HG03159 (cell line): Measurements from ENCODE around the gene GABARAP.

ENCODE experiments used
- ATAC-seq: cut with Tn5 transposase; IDR thresholded peaks from one replicate; pipeline ENCODE4 v1.9.1; 2021; ENCODE audit warnings: mild to moderate bottlenecking, moderate library complexity; ENCODE audit not compliant: unreplicated experiment

Gene GABARAP

DNA sequence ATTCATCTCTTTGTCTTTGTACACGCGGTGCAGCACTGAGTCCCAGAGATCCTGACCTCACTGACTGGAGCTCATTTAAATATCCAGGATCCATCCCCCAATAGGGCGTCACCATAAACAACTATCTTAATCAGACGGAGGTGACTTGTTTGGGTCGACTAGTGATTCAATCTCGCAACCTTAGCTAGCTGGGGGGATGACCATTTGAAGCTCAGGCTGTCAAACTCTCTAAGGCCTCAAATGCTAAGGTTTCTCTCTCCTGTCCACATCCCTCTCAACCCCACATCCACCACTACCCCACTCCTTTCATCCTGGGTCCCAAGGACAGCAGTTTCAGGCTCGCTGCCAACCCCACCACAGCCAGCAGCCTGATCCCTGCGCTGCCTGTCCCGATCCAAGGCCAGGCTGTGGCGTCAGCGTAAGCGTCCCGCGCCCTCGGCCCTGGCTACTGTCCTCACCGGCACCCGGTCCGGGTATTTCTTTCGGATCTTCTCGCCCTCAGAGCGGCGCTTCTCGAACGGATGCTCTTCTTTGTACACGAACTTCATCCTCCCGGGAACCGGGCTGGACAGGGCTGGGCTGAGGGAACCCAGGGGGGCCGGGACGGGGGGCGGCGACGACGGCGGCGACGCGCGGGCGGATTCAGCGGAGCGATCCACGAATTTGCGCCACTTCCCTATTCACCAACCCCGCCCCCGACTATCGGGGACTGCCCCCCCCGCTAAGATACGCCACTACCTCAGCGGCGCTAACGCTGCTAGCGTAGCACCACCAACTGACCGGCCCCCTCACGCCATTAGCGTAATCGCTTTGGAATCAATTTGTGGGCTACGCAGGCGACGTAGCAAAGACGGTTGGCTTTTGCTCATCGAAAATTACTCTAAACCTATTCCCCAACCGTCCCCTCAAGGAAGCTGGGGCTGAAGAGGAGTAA lies at the start of gene GABARAP:
GABARAP (minus strand) TSS at position 667 of the 934 bp plus-strand sequence; CDS start at position 548, 119 bp downstream.
- peak; percentile 21 for ATAC-seq

DNA sequence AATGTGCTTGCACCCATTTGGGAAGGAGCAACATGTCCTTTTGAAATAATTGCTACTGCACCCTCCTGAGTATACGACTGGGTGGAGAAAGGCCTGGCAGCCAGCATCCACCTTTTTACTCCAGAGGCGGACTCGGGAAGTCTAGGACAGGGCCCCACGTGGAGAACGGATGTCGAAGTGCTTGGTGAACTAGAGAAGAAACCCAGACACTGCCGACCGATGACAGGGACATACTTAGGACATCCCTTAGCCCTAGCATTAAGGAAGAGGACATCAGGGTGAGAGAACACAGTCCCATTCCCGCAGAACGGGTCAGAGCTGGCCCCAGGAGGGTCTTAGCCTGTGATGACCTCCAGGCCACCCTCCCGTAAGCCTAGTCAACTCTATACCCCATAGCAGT lies 48.4 kb upstream of the GABARAP start:
- no peak for ATAC-seq

DNA sequence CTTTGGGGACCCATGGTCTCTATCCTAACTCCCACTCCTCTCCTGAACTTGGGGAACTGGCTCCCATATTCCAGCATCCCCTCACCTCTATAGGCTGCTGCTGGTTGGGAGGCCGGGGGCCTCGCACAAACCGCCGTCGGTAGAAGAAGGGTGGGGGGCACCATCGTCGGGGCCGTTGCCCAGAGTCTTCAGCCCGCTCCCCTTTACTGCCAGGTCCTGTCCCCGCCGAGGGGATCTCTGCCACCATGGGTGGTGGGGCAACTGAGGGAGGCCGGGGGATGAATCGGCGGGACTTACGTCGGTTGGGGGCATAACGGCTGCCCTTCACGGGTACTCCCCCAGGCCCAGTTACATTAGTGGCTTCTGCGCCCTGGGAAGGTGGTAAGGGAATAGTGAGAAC lies 47.9 kb upstream of the GABARAP start:
- no peak for ATAC-seq

DNA sequence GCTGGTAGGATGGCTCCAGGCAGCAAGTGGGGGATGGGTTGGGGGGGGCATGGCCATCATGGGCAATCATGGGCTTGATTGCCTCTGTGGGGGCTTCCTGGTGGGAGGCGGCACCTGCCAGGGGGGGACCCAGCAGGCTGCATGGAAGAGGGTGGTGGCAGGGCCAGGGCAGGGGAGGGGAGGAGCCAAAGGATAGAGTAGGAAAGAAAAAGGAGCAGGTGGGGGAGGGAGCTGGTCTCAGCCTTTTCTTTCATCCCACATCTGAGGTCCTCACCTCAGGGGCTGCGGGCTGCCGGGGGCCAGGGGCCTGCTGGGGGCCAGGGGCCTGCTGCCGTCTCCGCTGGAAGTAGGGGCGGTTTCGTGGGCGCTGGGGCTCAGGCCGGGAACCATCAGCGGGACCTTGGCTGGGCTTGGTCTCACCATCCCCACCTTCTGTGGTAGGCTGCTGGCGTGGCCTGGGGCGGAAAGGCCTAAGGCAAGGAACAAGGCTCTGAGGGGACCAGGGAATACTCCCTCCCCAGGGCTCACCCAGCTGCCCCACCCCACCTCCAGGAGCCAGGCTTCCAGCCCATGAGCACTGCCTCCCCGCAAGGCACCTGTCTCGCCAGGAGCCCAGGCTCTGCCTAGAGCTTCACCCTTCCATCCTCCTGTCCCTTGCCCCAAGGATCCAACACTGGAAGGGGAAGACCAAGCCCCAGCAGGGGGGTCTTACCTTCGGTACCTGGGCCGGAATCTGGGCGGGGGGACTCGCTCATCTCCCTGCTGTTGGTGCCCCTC lies 47.2 kb upstream of the GABARAP start:
- ATAC-seq: no peak

DNA sequence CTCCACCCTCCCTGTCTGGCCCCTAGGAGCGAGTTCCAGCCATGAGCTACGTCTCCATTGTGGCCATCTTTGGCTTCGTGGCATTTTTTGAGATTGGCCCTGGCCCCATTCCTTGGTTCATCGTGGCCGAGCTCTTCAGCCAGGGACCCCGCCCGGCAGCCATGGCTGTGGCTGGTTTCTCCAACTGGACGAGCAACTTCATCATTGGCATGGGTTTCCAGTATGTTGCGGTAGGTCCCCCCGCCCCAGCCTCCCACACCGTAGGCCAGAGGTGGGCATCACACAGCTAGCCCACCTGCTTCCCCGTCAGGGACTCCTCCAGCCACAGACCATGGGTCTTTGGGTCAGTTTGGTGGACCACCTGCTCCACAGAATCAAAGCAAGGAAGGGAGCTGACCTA lies 43.4 kb upstream of the GABARAP start:
- ATAC-seq: no peak

DNA sequence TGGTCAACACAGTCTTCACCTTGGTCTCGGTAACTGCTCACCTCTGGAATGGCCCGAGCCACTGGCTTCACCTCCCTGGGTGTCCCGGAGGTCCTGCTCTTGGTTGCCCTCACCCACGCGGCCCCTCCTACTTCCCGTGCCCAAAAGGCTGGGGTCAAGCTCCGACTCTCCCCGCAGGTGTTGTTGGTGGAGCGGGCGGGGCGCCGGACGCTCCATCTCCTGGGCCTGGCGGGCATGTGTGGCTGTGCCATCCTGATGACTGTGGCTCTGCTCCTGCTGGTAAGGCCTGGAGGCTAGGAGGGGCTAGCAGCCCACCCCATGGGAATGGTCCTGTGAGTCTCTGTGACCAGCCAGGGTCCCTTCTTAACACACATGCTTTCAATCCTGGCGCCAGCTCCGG lies 42.7 kb upstream of the GABARAP start:
- ATAC-seq: no peak

DNA sequence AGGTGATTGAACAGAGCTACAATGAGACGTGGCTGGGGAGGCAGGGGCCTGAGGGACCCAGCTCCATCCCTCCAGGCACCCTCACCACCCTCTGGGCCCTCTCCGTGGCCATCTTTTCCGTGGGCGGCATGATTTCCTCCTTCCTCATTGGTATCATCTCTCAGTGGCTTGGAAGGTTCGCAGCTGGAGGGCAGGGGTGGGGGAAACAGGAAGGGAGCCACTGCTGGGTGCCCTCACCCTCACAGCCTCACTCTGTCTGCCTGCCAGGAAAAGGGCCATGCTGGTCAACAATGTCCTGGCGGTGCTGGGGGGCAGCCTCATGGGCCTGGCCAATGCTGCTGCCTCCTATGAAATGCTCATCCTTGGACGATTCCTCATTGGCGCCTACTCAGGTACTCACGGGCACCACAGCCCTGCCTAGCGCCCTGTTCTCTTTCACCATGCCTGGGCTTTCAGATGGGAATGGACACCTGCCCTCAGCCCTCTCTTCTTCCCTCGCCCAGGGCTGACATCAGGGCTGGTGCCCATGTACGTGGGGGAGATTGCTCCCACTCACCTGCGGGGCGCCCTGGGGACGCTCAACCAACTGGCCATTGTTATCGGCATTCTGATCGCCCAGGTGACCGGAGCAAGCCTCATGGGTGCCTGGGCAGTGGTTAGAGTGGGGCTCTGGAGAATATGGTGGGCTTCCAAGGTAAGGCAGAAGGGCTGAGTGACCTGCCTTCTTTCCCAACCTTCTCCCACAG lies 41.4 kb upstream of the GABARAP start:
- no peak for ATAC-seq

DNA sequence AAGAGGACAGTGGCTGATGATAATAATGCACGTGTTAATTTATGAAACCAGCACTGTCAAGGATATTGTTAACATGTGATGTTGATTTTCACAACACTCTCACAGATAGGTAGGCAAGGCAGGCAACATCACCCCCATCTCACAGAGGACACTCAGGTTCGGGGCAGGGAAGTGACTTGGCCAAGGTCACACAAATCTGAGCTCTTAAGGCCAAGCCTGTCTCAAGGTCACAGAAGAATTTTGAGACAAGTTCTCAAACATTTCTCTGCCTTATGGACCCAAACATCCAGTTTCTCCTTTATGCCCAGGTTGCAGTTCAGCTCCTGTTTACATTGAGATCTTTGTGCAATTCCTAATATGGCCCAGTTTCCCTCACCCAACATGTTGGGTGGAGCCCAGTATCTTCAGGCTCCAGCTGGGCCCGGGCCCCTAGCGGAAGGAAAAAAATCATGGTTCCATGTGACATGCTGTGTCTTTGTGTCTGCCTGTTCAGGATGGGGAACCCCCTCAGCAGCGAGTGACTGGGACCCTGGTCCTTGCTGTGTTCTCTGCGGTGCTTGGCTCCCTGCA lies 40.6 kb upstream of the GABARAP start:
- no peak for ATAC-seq

DNA sequence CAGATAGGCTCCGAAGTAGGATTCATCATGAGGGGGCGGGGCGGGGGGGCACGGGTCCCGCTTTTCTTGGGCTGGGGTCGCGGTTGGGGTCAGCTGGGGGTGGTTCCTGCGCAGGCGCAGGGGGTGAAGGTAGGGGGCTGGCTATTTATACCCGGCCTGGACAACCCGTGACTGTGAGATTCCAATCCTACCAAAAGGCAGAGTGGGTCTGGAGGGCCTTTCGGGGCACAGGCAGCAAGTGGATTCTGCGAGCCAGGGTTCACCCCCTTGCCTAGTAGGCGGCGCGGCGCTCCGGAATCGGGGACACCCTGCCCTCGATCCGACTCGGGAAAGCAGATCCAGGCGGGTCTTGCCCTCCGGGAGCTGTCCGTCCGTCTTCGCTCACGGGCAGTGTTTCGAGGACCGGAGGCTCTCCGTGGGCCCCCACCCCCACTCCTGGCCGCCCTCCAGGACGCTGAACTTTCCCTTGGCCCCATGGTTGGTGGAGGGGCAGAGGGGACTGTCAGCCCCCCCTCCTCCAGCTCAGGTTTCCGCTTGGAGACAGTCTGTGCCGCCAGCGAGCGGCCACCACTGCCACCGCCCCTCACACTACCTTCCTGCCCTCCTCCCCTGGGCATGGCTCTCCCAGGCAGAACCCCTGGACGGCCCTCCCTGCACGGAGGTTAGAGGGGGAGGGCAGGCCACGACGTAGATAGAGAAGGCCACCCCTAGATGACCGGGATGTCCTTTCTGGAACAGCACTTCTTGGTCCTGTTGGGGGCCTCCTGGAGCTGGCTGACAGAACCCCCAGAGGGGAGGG lies 39.9 kb upstream of the GABARAP start:
- no peak for ATAC-seq

DNA sequence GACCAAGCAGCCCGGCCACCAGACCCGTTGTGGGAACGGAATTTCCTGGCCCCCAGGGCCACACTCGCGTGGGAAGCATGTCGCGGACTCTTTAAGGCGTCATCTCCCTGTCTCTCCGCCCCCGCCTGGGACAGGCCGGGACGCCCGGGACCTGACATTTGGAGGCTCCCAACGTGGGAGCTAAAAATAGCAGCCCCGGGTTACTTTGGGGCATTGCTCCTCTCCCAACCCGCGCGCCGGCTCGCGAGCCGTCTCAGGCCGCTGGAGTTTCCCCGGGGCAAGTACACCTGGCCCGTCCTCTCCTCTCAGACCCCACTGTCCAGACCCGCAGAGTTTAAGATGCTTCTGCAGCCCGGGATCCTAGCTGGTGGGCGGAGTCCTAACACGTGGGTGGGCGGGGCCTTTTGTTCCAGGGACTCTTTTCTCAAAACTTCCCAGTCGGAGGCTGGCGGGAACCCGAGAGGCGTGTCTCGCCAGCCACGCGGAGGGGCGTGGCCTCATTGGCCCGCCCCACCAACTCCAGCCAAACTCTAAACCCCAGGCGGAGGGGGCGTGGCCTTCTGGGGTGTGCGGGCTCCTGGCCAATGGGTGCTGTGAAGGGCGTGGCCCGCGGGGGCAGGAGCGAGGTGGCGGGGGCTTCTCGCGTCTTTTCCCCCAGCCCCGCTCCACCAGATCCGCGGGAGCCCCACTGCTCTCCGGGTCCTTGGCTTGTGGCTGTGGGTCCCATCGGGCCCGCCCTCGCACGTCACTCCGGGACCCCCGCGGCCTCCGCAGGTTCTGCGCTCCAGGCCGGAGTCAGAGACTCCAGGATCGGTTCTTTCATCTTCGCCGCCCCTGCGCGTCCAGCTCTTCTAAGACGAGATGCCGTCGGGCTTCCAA lies 39.1 kb upstream of the GABARAP start, which contains the start of gene SLC2A4:
SLC2A4 (plus strand) TSS at position 645 of the 879 bp plus-strand sequence; CDS start at position 862, 217 bp downstream.
- ATAC-seq: no peak

DNA sequence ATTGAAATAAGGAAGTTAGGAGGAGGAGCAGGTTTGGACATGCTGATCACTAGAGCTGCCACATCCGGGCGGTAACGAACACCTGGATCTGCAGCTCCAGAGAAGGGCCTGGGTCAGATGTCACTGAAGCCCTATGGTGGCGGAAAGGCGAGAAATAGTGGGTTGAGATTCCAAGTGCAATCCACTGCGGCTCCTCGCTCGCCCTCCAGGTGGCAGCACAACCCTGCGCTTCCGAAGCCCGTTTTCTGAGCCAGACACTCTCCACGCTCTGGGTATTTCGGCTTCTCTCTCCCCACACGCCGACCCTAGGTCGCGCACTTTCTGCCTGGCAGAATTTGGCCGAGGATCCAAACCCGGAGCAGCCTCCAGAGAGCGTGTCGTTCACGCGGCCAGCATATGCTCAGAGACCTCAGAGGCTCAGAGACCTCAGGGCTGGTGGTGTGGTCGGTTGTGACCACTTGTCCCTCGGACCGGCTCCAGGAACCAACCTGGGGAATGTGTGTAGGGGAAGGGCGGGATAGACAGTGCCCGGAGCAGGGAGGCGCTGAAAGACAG lies 38.3 kb upstream of the GABARAP start:
- peak; percentile 55 for ATAC-seq

DNA sequence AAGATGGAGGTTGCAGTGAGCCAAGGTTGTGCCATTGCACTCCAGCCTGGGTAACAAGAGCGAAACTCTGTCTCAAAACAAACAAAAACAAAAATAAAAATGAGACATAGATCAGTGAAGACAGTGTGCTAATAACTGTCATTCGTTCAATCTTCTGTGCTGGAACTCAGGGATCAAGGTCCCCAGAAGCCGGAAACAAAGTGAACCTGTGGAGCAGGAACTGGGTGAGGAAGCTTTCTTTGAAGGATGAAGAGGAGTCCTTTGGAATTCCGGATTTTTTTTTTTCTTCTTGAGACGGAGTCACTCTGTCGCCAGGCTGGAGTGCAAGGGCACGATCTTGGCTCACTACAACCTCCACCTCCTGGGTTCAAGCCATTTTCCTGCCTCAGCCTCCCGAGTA lies 37.2 kb upstream of the GABARAP start:
- no peak for ATAC-seq

DNA sequence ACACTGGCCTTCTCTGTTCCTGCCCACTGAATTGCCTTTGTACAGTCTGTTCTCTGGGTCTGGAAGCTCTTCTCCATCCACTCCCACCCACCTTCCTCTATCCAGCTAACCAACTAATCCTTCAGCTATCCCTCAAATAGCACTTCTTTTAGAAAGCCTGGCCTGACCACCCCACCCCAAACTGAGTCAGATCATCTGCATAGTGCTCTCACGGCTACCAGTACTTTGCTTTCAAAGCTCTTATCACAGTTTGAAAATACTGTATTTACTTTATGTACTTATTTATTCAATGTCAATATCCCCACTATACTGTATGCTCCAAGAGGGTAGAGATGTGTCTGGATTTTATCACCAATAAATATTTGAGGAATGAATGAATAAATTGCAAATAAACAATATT lies 24.5 kb upstream of the GABARAP start:
- ATAC-seq: no peak

DNA sequence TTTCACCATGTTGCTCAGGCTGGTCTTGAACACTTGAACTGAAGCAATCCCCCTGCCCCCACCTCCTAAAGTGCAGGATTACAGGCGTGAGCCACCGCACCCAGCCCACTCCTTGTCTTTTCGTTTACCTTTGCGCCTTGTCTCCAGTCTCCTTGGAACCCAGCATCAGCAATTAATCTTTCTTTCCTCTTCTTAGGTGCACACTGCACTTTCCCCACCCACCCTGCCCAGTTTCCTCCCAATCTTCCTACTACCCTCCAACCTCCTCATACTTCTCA lies 21.5 kb upstream of the GABARAP start:
- ATAC-seq: no peak

DNA sequence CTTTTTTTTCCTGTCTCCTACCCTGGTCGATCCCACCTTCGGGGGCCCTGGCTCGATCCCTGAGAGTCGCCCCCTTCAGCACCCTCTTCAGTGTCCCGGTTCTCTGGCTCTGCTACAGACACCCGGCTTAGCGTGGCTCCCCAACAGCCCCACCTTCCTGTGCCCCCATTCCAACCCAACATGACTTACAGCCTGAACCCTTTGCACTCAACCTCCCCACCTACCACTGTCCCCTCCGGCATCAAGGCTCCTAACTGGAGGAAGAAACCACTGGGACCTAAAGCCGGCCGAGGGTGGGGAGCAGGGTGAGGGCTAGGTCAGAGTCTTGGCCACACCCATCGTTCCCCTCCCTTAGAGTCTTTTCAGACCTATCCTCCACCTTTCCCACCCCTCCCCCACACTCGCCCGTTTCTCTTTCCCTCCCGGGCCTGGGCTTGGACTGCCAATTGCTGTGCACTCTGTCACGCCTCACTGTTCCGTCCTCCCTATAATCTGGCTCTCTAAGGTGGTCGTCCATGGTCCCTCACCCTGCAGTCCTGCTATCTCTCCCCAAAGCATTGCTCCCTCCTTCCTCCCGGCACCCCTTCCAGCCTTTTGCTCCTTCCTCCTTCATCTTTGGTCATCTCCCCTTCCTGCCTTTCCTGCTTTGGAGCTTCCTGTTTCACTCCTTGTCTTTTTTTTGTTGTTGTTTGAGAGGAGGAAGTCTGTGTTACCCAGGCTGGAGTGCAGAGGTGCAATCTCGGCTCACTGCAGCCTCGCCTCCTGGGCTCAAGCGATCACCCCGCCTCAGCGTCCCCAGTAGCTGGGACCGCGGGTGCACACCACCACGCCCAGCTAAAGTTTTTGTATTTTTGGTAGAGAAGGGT lies 20.9 kb upstream of the GABARAP start:
- no peak for ATAC-seq

DNA sequence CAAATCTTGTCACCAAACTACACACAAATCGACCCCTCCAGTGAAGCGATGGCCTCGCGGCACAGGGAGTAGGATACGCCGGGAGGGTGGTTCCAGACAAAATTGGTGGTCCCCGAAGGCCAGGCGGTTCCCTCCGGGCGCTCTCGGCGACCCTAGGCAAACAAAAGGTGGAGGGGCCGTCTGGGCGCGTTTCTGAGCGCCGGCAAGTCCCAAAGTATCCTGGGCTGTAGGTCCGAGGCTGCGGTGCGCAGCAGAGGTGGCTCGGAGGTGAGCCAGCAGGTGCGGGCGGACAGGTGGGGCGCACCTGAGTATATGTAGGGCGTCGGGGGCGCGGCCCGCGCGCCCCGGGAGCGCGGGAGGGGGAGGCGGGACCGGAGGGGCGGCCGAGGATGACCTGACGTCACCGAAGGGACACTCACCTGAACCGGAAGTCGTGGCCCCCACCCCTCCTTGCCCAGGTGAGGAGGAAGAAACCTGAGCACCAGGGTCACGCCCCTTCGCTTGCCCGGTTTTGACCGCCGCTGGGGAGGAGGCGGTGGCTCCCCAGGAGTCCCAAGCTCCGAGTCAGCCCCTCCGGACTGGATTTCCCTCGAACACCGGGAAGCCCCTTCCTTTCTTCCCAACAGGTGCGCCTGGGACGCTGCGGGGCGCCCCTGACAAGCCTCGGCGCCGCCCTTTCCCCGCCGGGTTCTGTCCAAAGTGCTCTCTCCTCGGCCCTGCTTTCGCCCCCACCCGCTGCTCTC lies 20.1 kb upstream of the GABARAP start, which contains the start of gene CLDN7:
CLDN7 (minus strand) TSS at position 287 of the 743 bp plus-strand sequence. CDS start 435 bp downstream, outside the sequence.
- ATAC-seq: no peak
